WERI-Rb-1 (cell line): Measurements from ENCODE around the gene RBM7.

ENCODE experiments used
- DNase-seq: peaks from one replicate; pipeline ENCODE4 v3.0.0-alpha.2; 2020
- H3K27ac ChIP-seq: fragments of 250-450 bp; sonication (Bioruptor Pico); 2 replicates; pipeline ENCODE4 v1.5.1; 2020; ENCODE audit warnings: mild to moderate bottlenecking, moderate library complexity
- H3K27me3 ChIP-seq: fragments of 250-450 bp; sonication (Bioruptor Pico); 2 replicates; pipeline ENCODE4 v1.5.1; 2021; ENCODE audit warnings: mild to moderate bottlenecking, low read depth, moderate library complexity; ENCODE audit not compliant: insufficient read depth, severe bottlenecking
- H3K36me3 ChIP-seq: fragments of 250-450 bp; sonication (Bioruptor Pico); 2 replicates; pipeline ENCODE4 v1.5.1; 2020; ENCODE audit warnings: mild to moderate bottlenecking, moderate library complexity
- H3K4me3 ChIP-seq: 2 replicates; pipeline ENCODE4 v1.5.1; 2011; ENCODE audit warnings: low read depth, mild to moderate bottlenecking, control low read depth, low read length
- H3K9me3 ChIP-seq: fragments of 250-450 bp; sonication (Bioruptor Pico); 2 replicates; pipeline ENCODE4 v1.5.1; 2021; ENCODE audit warnings: mild to moderate bottlenecking, moderate library complexity; ENCODE audit not compliant: severe bottlenecking
- TF ChIP-seq, protein P1 (sequence below): IDR thresholded peaks from 2 replicates; pipeline ENCODE4 v1.5.1; 2011; ENCODE audit warnings: low read depth, mild to moderate bottlenecking, control low read depth, inconsistent platforms, low read length

RBM7 gene

DNA sequence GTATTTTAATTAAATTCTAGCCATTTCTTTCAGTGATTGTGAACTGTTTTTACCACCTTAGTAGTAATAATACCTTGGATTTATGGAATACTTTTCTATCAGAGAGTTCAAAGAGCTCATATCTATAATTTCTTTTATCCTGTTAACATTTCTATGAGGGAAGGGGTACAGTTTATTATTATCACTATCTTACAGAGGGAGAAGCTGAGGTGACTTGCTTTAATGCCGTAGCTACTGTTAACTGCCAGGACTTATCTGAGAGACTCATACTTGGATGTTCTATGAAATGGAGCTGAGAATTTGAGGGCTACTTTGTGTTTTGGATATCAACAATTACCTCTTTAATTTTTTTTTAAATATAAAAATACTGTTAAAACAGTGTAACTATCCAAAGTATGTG is 42.1 kb downstream of the RBM7 start:
- H3K4me3 ChIP-seq, result no peak overlapping the region

DNA sequence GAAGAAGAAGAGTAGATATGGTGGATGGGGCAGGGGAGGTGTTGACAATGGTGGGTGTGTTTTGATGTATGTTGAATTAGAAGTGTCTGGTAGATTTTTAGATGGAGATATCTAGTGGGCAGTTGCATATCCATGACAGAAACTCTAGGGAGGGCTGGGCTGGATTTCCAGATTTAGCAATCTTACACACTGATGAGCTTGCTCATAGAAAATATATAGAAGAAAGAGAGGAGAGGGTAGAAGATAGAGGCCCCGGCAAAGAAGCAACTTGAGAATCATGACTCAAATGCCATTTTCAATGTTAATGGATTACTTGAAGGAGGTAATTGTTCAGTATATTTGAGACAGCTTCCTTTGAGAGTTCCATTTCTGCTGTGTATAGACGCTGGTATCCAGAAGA is 47.0 kb downstream of the RBM7 start:
- Histone ChIP-seq H3K4me3 (no peak overlapping the region), H3K27me3 (no peaks in the 10 kb centered on the region), H3K9me3 (no peaks in the 10 kb centered on the region), H3K36me3 (peaks cover 9% of the 10 kb centered on the region), H3K27ac (no peak overlapping the region)
- no peak for DNase-seq
- TF ChIP-seq, protein P1, sequence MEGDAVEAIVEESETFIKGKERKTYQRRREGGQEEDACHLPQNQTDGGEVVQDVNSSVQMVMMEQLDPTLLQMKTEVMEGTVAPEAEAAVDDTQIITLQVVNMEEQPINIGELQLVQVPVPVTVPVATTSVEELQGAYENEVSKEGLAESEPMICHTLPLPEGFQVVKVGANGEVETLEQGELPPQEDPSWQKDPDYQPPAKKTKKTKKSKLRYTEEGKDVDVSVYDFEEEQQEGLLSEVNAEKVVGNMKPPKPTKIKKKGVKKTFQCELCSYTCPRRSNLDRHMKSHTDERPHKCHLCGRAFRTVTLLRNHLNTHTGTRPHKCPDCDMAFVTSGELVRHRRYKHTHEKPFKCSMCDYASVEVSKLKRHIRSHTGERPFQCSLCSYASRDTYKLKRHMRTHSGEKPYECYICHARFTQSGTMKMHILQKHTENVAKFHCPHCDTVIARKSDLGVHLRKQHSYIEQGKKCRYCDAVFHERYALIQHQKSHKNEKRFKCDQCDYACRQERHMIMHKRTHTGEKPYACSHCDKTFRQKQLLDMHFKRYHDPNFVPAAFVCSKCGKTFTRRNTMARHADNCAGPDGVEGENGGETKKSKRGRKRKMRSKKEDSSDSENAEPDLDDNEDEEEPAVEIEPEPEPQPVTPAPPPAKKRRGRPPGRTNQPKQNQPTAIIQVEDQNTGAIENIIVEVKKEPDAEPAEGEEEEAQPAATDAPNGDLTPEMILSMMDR, result no peak

More for the DNA sequence above, 42.1 kb downstream of the RBM7 start:
- Histone ChIP-seq H3K27me3 (no peaks in the 10 kb centered on the region), H3K9me3 (no peaks in the 10 kb centered on the region), H3K27ac (no peak overlapping the region), H3K36me3 (peaks cover 3% of the 10 kb centered on the region; the same call in 1 of the 2 replicates)
- no peak for DNase-seq
- TF ChIP-seq, protein P1, result no peak

DNA sequence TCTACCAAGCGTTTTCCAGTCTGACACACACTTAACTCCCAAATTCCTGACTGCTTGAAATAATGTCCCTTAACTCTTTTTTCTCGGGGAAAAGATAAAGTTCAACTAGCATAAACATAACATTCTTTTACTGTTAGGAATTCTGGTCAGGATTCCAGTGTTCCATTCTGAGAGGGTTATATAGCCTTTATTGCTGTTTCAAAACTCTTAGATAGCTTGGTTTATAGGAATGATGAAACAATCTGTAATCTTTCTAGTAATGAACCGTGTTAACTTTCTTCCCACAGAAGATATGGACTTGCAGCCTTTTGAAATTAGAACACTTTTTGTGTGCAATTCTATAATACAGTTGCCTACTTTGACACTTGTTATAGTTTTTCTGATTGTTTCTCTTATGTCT is 47.4 kb downstream of the RBM7 start:
- TF ChIP-seq, protein P1, result no peak
- no peak overlapping the region for H3K4me3 ChIP-seq
- no peaks in the 10 kb centered on the region for H3K27me3 ChIP-seq
- peaks cover 9% of the 10 kb centered on the region for H3K36me3 ChIP-seq
- DNase-seq, result no peak
- no peaks in the 10 kb centered on the region for H3K9me3 ChIP-seq
- no peak overlapping the region for H3K27ac ChIP-seq

DNA sequence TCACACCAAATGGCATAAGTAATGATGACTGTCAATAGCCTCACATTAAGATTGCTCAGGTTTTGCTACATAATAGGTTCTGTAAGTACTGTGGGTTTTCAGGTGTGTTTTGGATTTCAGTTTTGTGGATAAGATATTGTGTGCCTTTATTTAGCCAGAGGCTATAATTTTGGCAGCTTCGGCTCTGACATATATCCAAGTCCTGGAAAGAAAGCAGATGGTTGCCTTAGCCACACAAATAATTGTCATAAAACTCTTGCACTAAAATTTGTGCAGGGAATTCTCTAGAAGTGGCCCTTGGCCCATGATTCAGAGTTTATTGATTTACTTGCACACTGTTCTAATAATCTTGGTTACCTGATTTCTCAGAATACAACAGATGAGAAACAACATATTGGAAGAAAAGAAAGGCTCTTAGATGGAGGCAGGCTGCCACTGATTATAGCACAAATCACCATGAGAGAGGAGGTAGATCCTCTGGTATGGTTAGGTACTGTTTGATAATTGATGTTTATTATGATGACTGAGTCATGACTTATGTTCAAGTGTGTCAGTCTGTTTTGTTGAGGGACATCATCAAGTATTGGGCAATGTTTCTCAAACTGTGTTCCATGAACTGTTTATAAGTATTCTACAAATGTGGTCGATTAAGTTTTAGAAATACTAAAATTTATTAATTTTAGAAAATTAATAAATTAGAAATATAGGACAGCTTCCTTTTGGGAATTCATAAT is 48.5 kb downstream of the RBM7 start:
- TF ChIP-seq, protein P1, result no peak
- H3K9me3 ChIP-seq, result no peaks in the 10 kb centered on the region
- no peak overlapping the region for H3K27ac ChIP-seq
- no peak overlapping the region for H3K4me3 ChIP-seq
- no peaks in the 10 kb centered on the region for H3K27me3 ChIP-seq
- peaks cover 9% of the 10 kb centered on the region for H3K36me3 ChIP-seq
- no peak for DNase-seq

DNA sequence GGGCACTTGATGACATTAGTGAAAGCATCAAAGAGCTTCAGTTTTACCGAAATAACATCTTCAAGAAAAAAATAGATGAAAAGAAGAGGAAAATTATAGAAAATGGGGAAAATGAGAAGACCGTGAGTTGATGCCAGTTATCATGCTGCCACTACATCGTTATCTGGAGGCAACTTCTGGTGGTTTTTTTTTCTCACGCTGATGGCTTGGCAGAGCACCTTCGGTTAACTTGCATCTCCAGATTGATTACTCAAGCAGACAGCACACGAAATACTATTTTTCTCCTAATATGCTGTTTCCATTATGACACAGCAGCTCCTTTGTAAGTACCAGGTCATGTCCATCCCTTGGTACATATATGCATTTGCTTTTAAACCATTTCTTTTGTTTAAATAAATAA is 49.4 kb downstream of the RBM7 start:
- H3K4me3 ChIP-seq, result no peak overlapping the region
- no peak overlapping the region for H3K27ac ChIP-seq
- H3K27me3 ChIP-seq, result no peaks in the 10 kb centered on the region
- H3K36me3 ChIP-seq, result peaks cover 9% of the 10 kb centered on the region
- DNase-seq, result no peak
- no peaks in the 10 kb centered on the region for H3K9me3 ChIP-seq
- TF ChIP-seq, protein P1, result no peak

DNA sequence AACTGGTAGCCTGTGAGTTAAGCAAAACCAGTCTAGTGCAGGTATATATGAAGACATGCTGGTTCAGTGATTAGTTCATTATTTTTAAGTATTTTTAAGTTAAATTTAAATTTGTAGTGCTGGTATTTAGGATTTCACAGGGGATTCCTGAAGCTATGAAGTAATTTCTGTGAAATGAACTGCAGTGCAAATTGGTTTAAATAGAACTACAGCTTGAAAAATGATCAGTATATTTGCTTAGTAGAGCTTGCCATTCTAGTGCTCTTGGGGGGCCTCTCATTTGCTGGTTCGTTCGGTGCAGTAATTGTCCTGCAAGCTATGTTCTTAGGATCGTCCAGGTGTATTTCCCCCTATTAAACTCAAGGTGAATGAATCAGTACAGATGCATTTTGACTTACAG is 51.9 kb downstream of the RBM7 start:
- Histone ChIP-seq H3K27me3 (no peaks in the 10 kb centered on the region), H3K36me3 (peaks cover 9% of the 10 kb centered on the region), H3K9me3 (no peaks in the 10 kb centered on the region), H3K27ac (no peak overlapping the region), H3K4me3 (no peak overlapping the region)
- TF ChIP-seq, protein P1, result no peak
- DNase-seq, result no peak
